Measurements from ENCODE around the gene SPAG6. TPM values are rescaled to one million over a fixed set of nuclear protein-coding genes. Genes with fewer than 3 reads are reported as not detected.

The SPAG6 gene
- total RNA-seq, 1 donor from 2014 or later: 10.4 TPM

DNA sequence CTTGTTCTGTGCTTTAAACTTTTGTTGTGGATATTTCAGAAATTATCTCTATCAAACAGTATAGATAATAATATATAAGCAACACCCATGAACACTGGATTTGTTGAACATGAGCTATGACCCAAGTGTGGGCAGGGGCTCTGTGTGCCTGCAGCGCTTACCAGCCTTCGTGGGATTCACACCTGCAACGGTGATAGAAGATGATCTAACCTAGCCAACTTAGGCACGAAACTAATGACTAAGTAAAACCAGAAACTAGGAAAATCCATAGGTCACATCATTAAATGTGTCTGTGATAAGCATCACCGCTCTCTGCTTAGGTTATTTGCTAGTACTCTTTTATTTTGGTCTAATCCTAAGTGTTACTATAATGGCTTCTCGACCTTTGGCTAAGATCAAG, 18.0 kb downstream of the SPAG6 start:
- Histone ChIP-seq H3K27me3 (ENCODE audit: low read depth) (no peaks in the 10 kb centered on the region), H3K36me3 (no peaks in the 10 kb centered on the region), H3K4me3 (no peak overlapping the region), H3K4me1 (no peaks in the 10 kb centered on the region), H3K9me3 (no peaks in the 10 kb centered on the region), H3K27ac (no peak overlapping the region)
- DNase-seq (no peak), ATAC-seq (no peak)
- intact Hi-C loops (cut with DNase I): no loop called here
- TF ChIP-seq, protein P1, sequence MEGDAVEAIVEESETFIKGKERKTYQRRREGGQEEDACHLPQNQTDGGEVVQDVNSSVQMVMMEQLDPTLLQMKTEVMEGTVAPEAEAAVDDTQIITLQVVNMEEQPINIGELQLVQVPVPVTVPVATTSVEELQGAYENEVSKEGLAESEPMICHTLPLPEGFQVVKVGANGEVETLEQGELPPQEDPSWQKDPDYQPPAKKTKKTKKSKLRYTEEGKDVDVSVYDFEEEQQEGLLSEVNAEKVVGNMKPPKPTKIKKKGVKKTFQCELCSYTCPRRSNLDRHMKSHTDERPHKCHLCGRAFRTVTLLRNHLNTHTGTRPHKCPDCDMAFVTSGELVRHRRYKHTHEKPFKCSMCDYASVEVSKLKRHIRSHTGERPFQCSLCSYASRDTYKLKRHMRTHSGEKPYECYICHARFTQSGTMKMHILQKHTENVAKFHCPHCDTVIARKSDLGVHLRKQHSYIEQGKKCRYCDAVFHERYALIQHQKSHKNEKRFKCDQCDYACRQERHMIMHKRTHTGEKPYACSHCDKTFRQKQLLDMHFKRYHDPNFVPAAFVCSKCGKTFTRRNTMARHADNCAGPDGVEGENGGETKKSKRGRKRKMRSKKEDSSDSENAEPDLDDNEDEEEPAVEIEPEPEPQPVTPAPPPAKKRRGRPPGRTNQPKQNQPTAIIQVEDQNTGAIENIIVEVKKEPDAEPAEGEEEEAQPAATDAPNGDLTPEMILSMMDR (IDR thresholded peaks at IDR 0.05): no peak

DNA sequence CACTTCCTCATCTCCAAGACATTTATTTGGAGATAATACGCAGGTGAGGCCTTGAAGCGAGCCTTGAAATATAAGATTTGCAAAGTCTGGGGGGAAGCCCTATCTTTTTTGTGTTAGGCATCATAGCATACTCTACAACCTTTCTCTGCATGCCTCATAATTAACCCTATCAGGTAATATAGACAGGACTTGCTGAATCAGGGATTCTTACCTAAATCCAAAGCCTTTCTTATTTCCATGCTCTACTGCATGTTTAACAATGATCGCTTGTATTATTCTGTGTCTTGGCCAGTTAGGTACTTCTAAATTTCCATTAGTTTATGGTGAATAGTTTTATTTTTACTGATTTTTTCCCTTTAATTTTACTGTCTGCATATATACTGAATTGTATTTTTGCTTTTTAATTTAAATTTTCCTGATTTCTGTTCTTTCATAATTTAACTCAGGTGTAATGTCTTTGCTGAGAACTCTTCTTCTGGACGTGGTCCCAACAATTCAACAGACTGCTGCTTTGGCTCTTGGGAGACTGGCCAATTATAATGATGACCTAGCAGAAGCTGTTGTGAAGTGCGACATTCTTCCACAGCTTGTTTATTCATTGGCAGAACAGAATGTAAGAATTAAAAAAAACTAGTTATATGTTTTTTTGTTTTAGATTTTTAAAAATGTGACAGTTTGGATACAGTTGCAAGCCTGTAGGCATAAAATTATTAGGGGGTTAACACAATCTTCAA, 19.3 kb downstream of the SPAG6 start:
- Histone ChIP-seq H3K27ac (no peak overlapping the region), H3K36me3 (no peaks in the 10 kb centered on the region), H3K27me3 (ENCODE audit: low read depth) (no peaks in the 10 kb centered on the region), H3K4me1 (no peaks in the 10 kb centered on the region), H3K9me3 (no peaks in the 10 kb centered on the region), H3K4me3 (no peak overlapping the region)
- ATAC-seq (no peak), DNase-seq (no peak)
- intact Hi-C loops (cut with DNase I): no loop called here
- TF ChIP-seq, protein P1 (IDR thresholded peaks at IDR 0.05): no peak

DNA sequence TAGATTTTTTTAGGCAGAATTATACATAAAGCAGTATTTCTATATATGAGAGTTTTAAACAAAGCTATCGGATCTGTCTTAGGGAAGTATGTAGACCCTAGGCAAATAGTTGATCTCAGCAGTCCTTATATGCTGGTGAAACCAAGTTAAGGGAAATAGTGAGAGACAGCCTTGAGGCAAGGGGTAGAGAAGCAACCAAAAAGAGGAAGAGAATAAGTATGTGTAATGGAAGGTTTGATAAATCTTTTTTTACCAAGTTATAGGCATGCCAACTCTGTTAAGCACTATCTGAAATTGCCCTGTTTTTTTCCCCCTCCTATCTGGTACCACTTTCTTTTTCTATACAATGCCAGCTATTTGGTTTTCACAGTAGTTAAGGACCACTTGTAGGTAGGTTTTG, 19.9 kb downstream of the SPAG6 start:
- H3K27ac ChIP-seq: no peak overlapping the region

DNA sequence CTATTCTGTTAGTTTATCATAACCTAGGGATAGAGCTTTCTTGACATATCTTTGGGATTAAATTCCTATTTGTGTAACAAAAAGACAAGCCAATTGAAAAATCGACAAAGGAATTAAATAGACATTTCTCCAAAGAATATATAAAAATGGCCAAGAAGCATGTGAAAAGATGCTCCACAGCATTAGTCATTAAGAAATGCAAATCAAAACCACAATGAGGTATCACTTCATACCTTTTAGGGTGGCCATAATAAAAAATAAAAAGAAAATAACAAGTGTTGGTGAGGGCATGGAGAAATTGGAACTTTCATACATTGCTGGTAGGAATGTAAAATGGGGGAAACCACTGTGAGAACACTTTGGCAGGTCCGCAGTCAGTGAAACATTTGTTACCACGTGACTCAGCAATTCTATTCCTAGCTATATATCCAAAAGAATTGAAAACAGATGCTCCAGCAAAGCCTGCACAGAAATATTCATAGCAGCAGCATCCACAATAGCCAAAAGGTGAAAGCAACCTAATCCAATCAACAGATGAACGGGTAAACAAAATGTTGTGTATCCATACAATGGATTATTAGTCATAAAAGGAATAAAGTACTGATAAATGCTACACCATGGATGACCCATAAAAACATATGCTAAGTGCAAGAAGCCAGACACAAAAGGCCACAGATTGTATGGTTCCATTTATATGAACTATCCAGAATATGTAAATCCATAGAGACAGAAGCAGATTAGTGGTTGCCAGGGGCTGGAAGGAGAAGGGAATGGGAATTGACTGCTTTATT, 20.5 kb downstream of the SPAG6 start:
- Histone ChIP-seq H3K27ac (no peak overlapping the region), H3K4me3 (no peak overlapping the region), H3K36me3 (no peaks in the 10 kb centered on the region), H3K4me1 (no peaks in the 10 kb centered on the region), H3K27me3 (ENCODE audit: low read depth) (no peaks in the 10 kb centered on the region), H3K9me3 (no peaks in the 10 kb centered on the region)
- ATAC-seq (no peak), DNase-seq (no peak)
- TF ChIP-seq, protein P1 (IDR thresholded peaks at IDR 0.05): no peak
- intact Hi-C loops (cut with DNase I): no loop called here

More for the DNA sequence above, 19.9 kb downstream of the SPAG6 start:
- H3K27me3 ChIP-seq (ENCODE audit: low read depth): no peaks in the 10 kb centered on the region
- no peaks in the 10 kb centered on the region for H3K9me3 ChIP-seq
- H3K4me1 ChIP-seq: no peaks in the 10 kb centered on the region
- TF ChIP-seq, protein P1 (IDR thresholded peaks at IDR 0.05): no peak
- ATAC-seq: peak; percentile 39 to 55
- H3K36me3 ChIP-seq: no peaks in the 10 kb centered on the region
- DNase-seq: no peak
- intact Hi-C loops (cut with DNase I): no loop called here
- H3K4me3 ChIP-seq: no peak overlapping the region

DNA sequence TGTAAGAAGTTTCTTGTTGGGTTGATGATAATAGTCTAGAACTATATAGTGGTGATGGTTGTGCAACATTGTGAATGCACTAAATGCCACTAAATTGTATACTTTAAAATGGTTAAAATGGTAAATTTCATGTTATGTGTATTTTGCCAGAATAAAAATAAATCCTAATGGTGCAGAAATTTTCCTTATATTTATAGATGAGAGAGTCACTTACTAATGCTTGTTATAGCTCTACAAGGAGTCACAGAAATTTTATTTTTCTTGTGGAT, 21.1 kb downstream of the SPAG6 start:
- TF ChIP-seq, protein P1 (IDR thresholded peaks at IDR 0.05): no peak
- no peak overlapping the region for H3K27ac ChIP-seq
- ATAC-seq: no peak
- DNase-seq: no peak
- intact Hi-C loops (cut with DNase I): no loop called here
- no peaks in the 10 kb centered on the region for H3K27me3 ChIP-seq (ENCODE audit: low read depth)
- H3K9me3 ChIP-seq: no peaks in the 10 kb centered on the region
- no peak overlapping the region for H3K4me3 ChIP-seq
- no peaks in the 10 kb centered on the region for H3K4me1 ChIP-seq
- H3K36me3 ChIP-seq: no peaks in the 10 kb centered on the region
